ENCODE measurements around the gene JPH4.

- TF ChIP-seq CTCF (IDR thresholded peaks at IDR 0.05) (no peak), POLR2A (IDR thresholded peaks at IDR 0.05) (no peak)
Observed at GRCh38 chr14:23580948-23581281, 2.3 kb upstream of the JPH4 start.
